T-helper 1 cell (primary cell): ENCODE measurements around the gene TMEM132D.

Experiments
- DNase-seq, 5 donors: peaks; one replicate each; pipeline ENCODE4 v3.0.0-alpha.2; 2012 to 2020

Gene TMEM132D

DNA sequence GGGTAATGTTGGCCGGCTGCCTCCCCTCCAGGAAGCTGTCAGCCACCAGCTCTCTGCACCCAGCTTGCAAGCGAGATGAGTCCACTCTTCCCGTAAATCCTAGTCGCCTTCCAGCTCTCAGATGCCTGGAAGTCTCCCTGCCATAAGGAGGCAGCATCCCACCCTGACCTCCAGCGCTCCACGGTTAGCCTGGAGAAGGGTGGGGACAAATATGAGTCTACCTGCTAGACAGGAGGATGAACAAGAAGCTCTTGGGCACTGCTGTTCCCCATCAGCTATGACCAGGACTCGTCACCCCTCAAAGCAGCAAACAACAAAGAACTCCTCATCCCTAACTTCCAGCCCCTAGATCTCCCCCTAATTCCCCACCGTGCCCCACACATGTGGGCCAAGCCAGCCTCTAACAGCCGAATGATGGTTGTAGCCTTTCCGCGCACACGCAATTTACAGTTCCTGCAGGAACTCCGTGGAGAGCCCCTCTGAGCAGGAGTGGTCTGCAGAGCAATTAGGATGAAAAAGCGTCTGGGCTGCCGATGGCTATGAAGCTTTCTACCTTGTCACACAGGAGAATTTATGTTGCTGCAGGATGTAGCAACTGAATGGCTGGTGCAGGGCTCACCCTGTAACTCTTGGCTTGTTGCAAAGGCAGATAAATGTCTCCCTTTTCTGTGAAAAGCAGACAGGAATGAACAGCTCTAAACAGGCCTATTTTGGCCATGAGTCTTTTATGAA, 869.1 kb downstream of the TMEM132D start:
- DNase-seq = no peak

DNA sequence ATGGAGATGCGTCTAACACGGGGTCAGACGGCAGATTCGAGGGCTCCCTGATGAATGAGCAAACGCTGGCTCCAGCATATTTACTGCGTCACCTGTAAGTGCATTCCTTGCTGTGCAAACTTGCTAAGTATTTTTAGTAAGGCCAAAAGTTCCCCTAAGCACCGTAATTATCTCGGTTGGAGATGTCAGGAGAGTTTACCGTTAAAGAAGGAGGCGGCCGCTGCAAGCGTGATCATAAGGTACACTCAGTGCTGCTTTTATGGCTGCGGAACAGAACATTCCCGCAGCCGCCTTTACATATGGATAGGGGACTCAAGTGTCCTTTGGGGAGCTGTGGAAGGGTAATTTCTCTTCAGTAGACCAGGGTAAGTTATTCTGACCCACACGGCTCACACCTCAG, 875.0 kb downstream of the TMEM132D start:
- DNase-seq = no peak

DNA sequence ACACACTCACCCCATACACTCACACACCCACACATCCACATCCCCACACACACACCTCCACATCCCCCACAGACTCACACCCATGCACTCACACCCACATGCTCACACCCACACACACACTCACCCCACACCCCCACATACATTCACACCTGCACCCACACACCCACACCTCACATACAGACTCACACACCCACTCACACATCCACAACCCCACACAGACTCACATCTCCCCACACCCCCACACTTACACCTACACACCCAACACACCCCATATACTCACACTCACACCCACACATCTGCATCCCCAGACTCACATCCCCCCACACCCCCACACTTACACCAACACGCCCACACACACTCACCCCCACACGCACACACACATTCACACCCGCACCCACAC, 878.8 kb downstream of the TMEM132D start:
- no peak for DNase-seq
